ENCODE data around the gene ADAM12.
"Not testable (repeated sequence)": the region's sequence is repeated elsewhere in the genome, so short reads cannot be mapped to it uniquely, and the experiment has no call there.

- TF ChIP-seq, protein P1, sequence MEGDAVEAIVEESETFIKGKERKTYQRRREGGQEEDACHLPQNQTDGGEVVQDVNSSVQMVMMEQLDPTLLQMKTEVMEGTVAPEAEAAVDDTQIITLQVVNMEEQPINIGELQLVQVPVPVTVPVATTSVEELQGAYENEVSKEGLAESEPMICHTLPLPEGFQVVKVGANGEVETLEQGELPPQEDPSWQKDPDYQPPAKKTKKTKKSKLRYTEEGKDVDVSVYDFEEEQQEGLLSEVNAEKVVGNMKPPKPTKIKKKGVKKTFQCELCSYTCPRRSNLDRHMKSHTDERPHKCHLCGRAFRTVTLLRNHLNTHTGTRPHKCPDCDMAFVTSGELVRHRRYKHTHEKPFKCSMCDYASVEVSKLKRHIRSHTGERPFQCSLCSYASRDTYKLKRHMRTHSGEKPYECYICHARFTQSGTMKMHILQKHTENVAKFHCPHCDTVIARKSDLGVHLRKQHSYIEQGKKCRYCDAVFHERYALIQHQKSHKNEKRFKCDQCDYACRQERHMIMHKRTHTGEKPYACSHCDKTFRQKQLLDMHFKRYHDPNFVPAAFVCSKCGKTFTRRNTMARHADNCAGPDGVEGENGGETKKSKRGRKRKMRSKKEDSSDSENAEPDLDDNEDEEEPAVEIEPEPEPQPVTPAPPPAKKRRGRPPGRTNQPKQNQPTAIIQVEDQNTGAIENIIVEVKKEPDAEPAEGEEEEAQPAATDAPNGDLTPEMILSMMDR (IDR thresholded peaks at IDR 0.05) = not testable (repeated sequence)
- TF ChIP-seq POLR2A (IDR thresholded peaks at IDR 0.05) = not testable (repeated sequence)
These were observed 215.5 kb downstream of the ADAM12 start for GRCh38 chr10:126172755-126173154.
